ENCODE measurements around the gene VPS13D. TPM values are rescaled to one million over a fixed set of nuclear protein-coding genes. Genes with fewer than 3 reads are reported as not detected.

The VPS13D gene
- total and polyA plus RNA-seq, 2 of the 4 experiments (the other 2 are of a cell fraction), result 9.0 to 16.3 TPM

- ChIA-PET CTCF (no interaction called here), POLR2A (ENCODE audit: unreplicated experiment) (no interaction called here)
- Histone ChIP-seq H3K36me3 (ENCODE audit: control insufficient read depth, insufficient read depth, low read length) (peaks cover 23% of the 10 kb centered on the region), H2AFZ (replicated peaks; ENCODE audit: low read length, poor library complexity) (no peak overlapping the region), H3K9ac (ENCODE audit: low read depth, low read length) (no peak overlapping the region), H3K79me1 (ENCODE audit: low read depth in 1 of 2, low read length in 2 of 2) (no peaks in the 10 kb centered on the region), H2AK5ac (ENCODE audit: low read depth, low read length) (no peak overlapping the region), H2AK9ac (replicated peaks; ENCODE audit: low read depth, low read length, poor library complexity) (no peak overlapping the region), H3K4me3 (ENCODE audit: insufficient read depth, low read depth, low read length) (no peak overlapping the region), H4K5ac (ENCODE audit: low read depth, low read length) (no peak overlapping the region), H3K9me3 (ENCODE audit: control insufficient read depth, insufficient read depth, low read length) (no peaks in the 10 kb centered on the region), H3K23ac (ENCODE audit: low read depth, low read length) (no peak overlapping the region), H3K4me2 (ENCODE audit: low read depth, low read length) (no peak overlapping the region), H3K14ac (replicated peaks; ENCODE audit: low read depth, low read length) (no peak overlapping the region), H3K56ac (ENCODE audit: extremely low read depth, insufficient read depth, low read length) (no peak overlapping the region), H3K4ac (ENCODE audit: low read depth, low read length) (no peak overlapping the region), H3K9me1 (ENCODE audit: insufficient read depth, low read length) (no peaks in the 10 kb centered on the region; the same call in 1 of the 2 replicates), H4K20me1 (ENCODE audit: insufficient read depth, low read length) (no peaks in the 10 kb centered on the region), H2BK120ac (ENCODE audit: low read depth, low read length) (no peak overlapping the region), H2BK20ac (ENCODE audit: low read depth, low read length) (no peak overlapping the region), H4K91ac (ENCODE audit: insufficient read depth, low read depth, low read length) (no peak overlapping the region), H3K27me3 (ENCODE audit: control insufficient read depth, insufficient read depth, low read length) (no peaks in the 10 kb centered on the region), H2BK15ac (ENCODE audit: low read depth, low read length) (no peak overlapping the region), H3K27ac (ENCODE audit: insufficient read depth, low read length) (no peak overlapping the region), H3K18ac (ENCODE audit: low read depth, low read length) (no peak overlapping the region), H3K4me1 (ENCODE audit: control insufficient read depth, insufficient read depth, low read length) (no peaks in the 10 kb centered on the region), H2BK5ac (ENCODE audit: low read depth, low read length, poor library complexity, severe bottlenecking) (no peak overlapping the region), H4K8ac (ENCODE audit: low read depth in 2 of 2, low read length in 2 of 2) (no peak overlapping the region)
- WGBS, 2 experiments (ENCODE audit: extremely low coverage in 2 of 2, insufficient read length in 1 of 2), result 95% methylated on average over 4 of the region's 4 CpGs; no CpG with 5 or more reads in 1 of the 2 experiments
- no peak for DNase-seq
- BruUV-seq (replicated peaks), result no TSS peak
- in situ Hi-C loops (cut with MboI; ENCODE audit: low sequenced_read_pairs), result no loop called here
- intact Hi-C loops (cut with micrococcal nuclease), result no loop called here
- dilution Hi-C loops (cut with HindIII; ENCODE audit: low sequenced_read_pairs, unreplicated experiment), result no loop called here
- TF ChIP-seq USF2 (IDR thresholded peaks at IDR 0.05; ENCODE audit: low read depth, low read length) (no peak), MXI1 (IDR thresholded peaks at IDR 0.05; ENCODE audit: borderline replicate concordance, low read depth, low read length) (no peak), CEBPB (IDR thresholded peaks at IDR 0.05; ENCODE audit: low read depth, low read length) (no peak), NFE2L2 (IDR thresholded peaks at IDR 0.05; ENCODE audit: low read depth, low read length) (no peak), MAZ (IDR thresholded peaks at IDR 0.05; ENCODE audit: borderline replicate concordance, low read depth, low read length) (no peak), RFX5 (IDR thresholded peaks at IDR 0.05; ENCODE audit: low read depth, low read length) (no peak), POLR2A (IDR thresholded peaks at IDR 0.05; ENCODE audit: low read depth, low read length) (no peak), MAFK (IDR thresholded peaks at IDR 0.05; ENCODE audit: low read depth, low read length) (no peak), FOS (IDR thresholded peaks at IDR 0.05; ENCODE audit: low read depth, low read length) (no peak), CTCF (conservative IDR thresholded peaks at IDR 0.05; ENCODE audit: low read depth, low read length) (no peak), CHD1 (IDR thresholded peaks at IDR 0.05; ENCODE audit: low read depth, low read length) (no peak), RCOR1 (IDR thresholded peaks at IDR 0.05; ENCODE audit: insufficient replicate concordance, low read length) (no peak), BHLHE40 (IDR thresholded peaks at IDR 0.05; ENCODE audit: low read depth, low read length) (no peak), RAD21 (IDR thresholded peaks at IDR 0.05; ENCODE audit: low read length) (no peak), SMC3 (IDR thresholded peaks at IDR 0.05; ENCODE audit: low read depth, low read length) (no peak)
- TF ChIP-seq, protein P1, sequence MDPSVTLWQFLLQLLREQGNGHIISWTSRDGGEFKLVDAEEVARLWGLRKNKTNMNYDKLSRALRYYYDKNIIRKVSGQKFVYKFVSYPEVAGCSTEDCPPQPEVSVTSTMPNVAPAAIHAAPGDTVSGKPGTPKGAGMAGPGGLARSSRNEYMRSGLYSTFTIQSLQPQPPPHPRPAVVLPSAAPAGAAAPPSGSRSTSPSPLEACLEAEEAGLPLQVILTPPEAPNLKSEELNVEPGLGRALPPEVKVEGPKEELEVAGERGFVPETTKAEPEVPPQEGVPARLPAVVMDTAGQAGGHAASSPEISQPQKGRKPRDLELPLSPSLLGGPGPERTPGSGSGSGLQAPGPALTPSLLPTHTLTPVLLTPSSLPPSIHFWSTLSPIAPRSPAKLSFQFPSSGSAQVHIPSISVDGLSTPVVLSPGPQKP (IDR thresholded peaks at IDR 0.05; ENCODE audit: borderline replicate concordance, low read depth, low read length), result no peak
- ATAC-seq (ENCODE audit: low read depth), result no peak
Observed at GRCh38 chr1:12335815-12336214, 106.0 kb downstream of the VPS13D start.
